Spinal cord (tissue), 10 donors: ENCODE measurements around the gene MMEL1. TPM values are rescaled to one million over a fixed set of nuclear protein-coding genes. Genes with fewer than 3 reads are reported as not detected.
A peak's percentile ranks its signal among the peaks of the same experiment; 100 is the strongest.
"Not testable (repeated sequence)": the region's sequence is repeated elsewhere in the genome, so short reads cannot be mapped to it uniquely, and the experiment has no call there.

Experiments
- DNase-seq, 6 donors: peaks; one replicate each; pipeline versions ENCODE4 v3.0.0 to v3.0.0-alpha.2; 2013 to 2015; ENCODE audit warnings: low spot score in 6 of 6, low read depth in 4 of 6
- H3K27ac ChIP-seq: one replicate; pipeline ENCODE4 v1.5.1; 2013; ENCODE audit warnings: low read depth, low read length, control low read depth
- H3K27me3 ChIP-seq: one replicate; pipeline ENCODE4 v1.6.1; 2013; ENCODE audit warnings: low read length; ENCODE audit not compliant: control insufficient read depth, insufficient read depth
- H3K36me3 ChIP-seq: one replicate; pipeline ENCODE4 v1.6.1; 2013; ENCODE audit warnings: low read length; ENCODE audit not compliant: control insufficient read depth, insufficient read depth
- H3K4me1 ChIP-seq: one replicate; pipeline ENCODE4 v1.6.1; 2013; ENCODE audit warnings: low read length; ENCODE audit not compliant: control insufficient read depth, insufficient read depth
- H3K4me3 ChIP-seq: one replicate; pipeline ENCODE4 v1.5.1; 2013; ENCODE audit warnings: low read depth, low read length, control low read depth
- H3K9me3 ChIP-seq: one replicate; pipeline ENCODE4 v1.6.1; 2013; ENCODE audit warnings: low read length; ENCODE audit not compliant: control insufficient read depth, insufficient read depth
- WGBS: methylation state at CpG from one replicate; pipeline ENCODE4 v1.1.5; 2013; ENCODE audit warnings: missing lambda C conversion rate; ENCODE audit not compliant: insufficient coverage; 5-methylcytosine and 5-hydroxymethylcytosine counted together
- polyA plus RNA-seq, 2 donors: library from polyadenylated mRNA; unstranded; fragments of 120-200 nt; gene quantifications; one replicate each; pipeline ENCODE4 v1.2.1, GENCODE V29; 2013; ENCODE audit not compliant: insufficient read length in 2 of 2
- total RNA-seq, 2 donors: library from RNA; depleted of rRNA in 1 of 2; stranded (reverse); fragments of 120-200 nt in 1 of 2; fragments of >200 nt in 1 of 2; gene quantifications; one replicate each; pipeline versions ENCODE4 v1.2.3 to v1.2.4, GENCODE V29; 2013 to 2014
- donor health status: healthy.

The MMEL1 gene
- total and polyA plus RNA-seq, 4 donors = 2.3 to 3.9 (median 2.6) TPM

- 58% methylated on average over 2 of the region's 9 CpGs for WGBS
- not testable (repeated sequence) for H3K27ac ChIP-seq, DNase-seq
Observed at GRCh38 chr1:2553076-2553475, 79.7 kb downstream of the MMEL1 start.

DNA sequence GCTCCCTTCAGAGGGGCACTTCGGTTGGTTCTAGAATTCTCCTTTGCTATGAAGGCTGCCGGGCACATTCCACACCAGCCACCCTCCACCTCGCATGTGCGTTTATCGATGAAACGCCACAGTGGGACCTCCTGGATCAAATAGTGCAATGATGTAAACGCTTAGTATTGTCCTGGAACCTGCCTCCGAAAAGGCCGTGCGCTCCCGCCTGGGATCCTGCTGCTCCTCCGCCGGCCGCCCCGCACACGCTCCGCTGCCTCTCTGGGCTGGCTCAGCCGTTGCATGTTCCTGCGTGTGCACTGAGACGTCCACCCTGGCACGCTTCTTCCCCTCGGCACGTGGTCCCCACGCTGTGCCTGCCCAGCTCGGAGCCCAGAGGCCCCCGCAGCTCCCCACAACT, 80.6 kb downstream of the MMEL1 start:
- Histone ChIP-seq H3K27ac (no peak overlapping the region), H3K27me3 (peaks cover 6% of the 10 kb centered on the region), H3K4me3 (no peak overlapping the region), H3K36me3 (no peaks in the 10 kb centered on the region), H3K4me1 (peaks cover 58% of the 10 kb centered on the region), H3K9me3 (no peaks in the 10 kb centered on the region)
- DNase-seq = no peak
- 49% methylated on average over 23 of the region's 26 CpGs for WGBS

More at GRCh38 chr1:2553076-2553475, 79.7 kb downstream of the MMEL1 start:
- H3K4me1 ChIP-seq = peaks cover 51% of the 10 kb centered on the region
- not testable (repeated sequence) for H3K4me3 ChIP-seq, H3K9me3 ChIP-seq, H3K27me3 ChIP-seq, H3K36me3 ChIP-seq

DNA sequence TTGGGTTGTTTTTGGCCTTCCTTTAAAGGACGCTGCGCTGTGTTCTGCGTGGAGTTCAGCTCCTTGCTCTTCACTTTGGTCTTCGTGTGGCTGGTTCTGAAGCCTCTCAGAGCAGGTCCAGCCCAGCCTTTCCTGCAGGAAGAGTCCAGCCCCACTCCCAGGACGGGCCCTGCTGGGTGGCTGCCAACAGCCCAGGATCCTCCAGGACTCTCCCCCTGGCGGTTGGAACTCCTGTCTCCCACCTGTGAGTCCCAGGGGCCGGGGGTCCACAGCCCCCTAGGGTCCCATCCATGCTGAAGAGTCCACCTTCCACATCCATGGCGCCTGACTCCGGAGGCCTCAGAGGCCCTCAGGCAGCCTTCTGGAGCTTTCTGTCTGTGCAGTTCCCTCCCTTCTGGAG, 81.3 kb downstream of the MMEL1 start:
- WGBS = 81% methylated on average over 4 of the region's 9 CpGs
- not testable (repeated sequence) for H3K36me3 ChIP-seq, H3K4me3 ChIP-seq, H3K27me3 ChIP-seq, DNase-seq, H3K27ac ChIP-seq, H3K9me3 ChIP-seq
- H3K4me1 ChIP-seq = peaks cover 58% of the 10 kb centered on the region

- not testable (repeated sequence) for H3K4me3 ChIP-seq, DNase-seq, H3K27ac ChIP-seq, H3K36me3 ChIP-seq, H3K9me3 ChIP-seq
- Histone ChIP-seq H3K4me1 (peaks cover 57% of the 10 kb centered on the region), H3K27me3 (peaks cover 12% of the 10 kb centered on the region)
- WGBS = 72% methylated on average over 6 of the region's 12 CpGs
Observed at GRCh38 chr1:2550309-2550861, 82.4 kb downstream of the MMEL1 start.

- not testable (repeated sequence) for H3K4me3 ChIP-seq, H3K9me3 ChIP-seq, DNase-seq, H3K36me3 ChIP-seq
- peak overlapping the region; percentile 95 for H3K27ac ChIP-seq
- peaks cover 12% of the 10 kb centered on the region for H3K27me3 ChIP-seq
- H3K4me1 ChIP-seq = peaks cover 58% of the 10 kb centered on the region
- 89% methylated on average over 10 of the region's 28 CpGs for WGBS
Observed at GRCh38 chr1:2549367-2550029, 83.3 kb downstream of the MMEL1 start.

GRCh38 chr1:2548068-2548589, 84.7 kb downstream of the MMEL1 start:
- no peak overlapping the region for H3K4me3 ChIP-seq
- peak overlapping the region; percentile 95 for H3K27ac ChIP-seq
- peak in 2 of 6 donors; percentile 87 to 90 for DNase-seq
- no peaks in the 10 kb centered on the region for H3K36me3 ChIP-seq
- peaks cover 12% of the 10 kb centered on the region for H3K27me3 ChIP-seq
- H3K9me3 ChIP-seq = no peaks in the 10 kb centered on the region
- peaks cover 66% of the 10 kb centered on the region for H3K4me1 ChIP-seq
- 22% methylated on average over 17 of the region's 17 CpGs for WGBS

DNA sequence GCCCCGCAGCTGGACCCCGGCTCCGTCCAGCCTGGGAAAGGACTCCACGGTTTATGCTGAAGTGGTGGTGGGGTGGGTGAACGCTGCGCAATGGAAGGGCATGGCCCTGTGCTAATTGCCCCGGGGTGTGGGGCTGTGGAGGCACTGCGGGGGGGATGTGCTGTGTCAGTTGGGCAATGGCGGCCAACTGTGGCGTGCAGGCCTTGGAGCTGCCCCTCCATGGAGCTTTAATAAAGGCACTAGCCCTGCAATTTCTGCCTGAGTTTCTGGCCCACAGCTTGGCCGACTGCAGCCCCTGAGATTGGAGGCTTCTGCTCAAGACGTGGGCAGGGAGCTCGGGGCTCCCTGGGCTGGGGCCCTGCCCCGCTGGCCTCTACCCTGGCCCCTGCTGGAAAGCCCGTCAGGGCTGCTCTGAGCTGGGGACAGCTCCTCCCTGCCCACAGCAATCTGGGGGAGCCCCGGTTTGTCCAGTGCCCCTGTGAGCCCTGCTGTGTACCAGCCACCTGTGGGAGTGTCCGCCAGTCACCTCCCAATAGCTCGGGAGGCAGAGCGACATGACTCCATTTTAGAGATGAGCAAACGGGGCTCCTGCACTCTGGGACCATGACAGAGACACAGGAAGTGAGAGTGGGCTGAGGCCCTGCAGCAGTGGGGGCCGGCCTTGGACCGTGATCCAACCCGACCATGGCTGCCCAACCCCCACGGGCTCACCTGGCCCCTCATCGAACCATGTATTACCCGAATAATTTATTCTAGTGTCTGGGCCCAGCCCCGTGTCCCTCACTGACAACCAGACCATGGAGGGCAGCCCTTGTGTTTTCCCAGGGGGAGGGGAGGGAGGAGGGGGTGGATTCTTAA, 85.4 kb downstream of the MMEL1 start:
- peaks cover 73% of the 10 kb centered on the region for H3K4me1 ChIP-seq
- DNase-seq = no peak
- no peaks in the 10 kb centered on the region for H3K9me3 ChIP-seq
- 16% methylated on average over 24 of the region's 27 CpGs for WGBS
- peaks cover 12% of the 10 kb centered on the region for H3K27me3 ChIP-seq
- peak overlapping the region; percentile 18 for H3K4me3 ChIP-seq
- peak overlapping the region; percentile 95 for H3K27ac ChIP-seq
- no peaks in the 10 kb centered on the region for H3K36me3 ChIP-seq

- H3K9me3 ChIP-seq = no peaks in the 10 kb centered on the region
- 2% methylated on average over 48 of the region's 52 CpGs for WGBS
- H3K27me3 ChIP-seq = peaks cover 12% of the 10 kb centered on the region
- peak overlapping the region; percentile 21 for H3K4me3 ChIP-seq
- H3K4me1 ChIP-seq = peaks cover 81% of the 10 kb centered on the region
- H3K27ac ChIP-seq = peak overlapping the region; percentile 95
- no peaks in the 10 kb centered on the region for H3K36me3 ChIP-seq
- DNase-seq = peak in 1 of 6 donors; percentile 66
Observed at GRCh38 chr1:2546515-2547209, 86.2 kb downstream of the MMEL1 start.
